A549 (cell line): ENCODE results near the gene CCDC183.

Experiments used
- BCL3 ChIP-seq: fragments of >200 bp; sonication (Bioruptor Twin); formaldehyde crosslinking; IDR thresholded peaks from 3 replicates; pipeline ENCODE4 v1.6.1; 2016
- CBX2 ChIP-seq: fragments of 200-600 bp; sonication (generic); IDR thresholded peaks from 2 replicates; pipeline ENCODE4 v1.6.1; 2016; ENCODE audit warnings: low read depth, mild to moderate bottlenecking, borderline replicate concordance
- CTCF ChIP-seq: fragments of >200 bp; sonication (Bioruptor Twin); formaldehyde crosslinking; IDR thresholded peaks from 3 replicates; pipeline ENCODE4 v1.5.1; 2016
- EP300 ChIP-seq, 2 experiments: fragments of >200 bp; sonication (Bioruptor Twin); formaldehyde crosslinking; IDR thresholded peaks; 2 replicates in 1 of 2; 3 replicates in 1 of 2; pipeline ENCODE4 v1.6.1; 2016 to 2017
- HMGXB4 ChIP-seq: fragments of 250-450 bp; sonication (Bioruptor Pico); IDR thresholded peaks from 2 replicates; pipeline ENCODE4 v1.5.0; 2021; ENCODE audit warnings: mild to moderate bottlenecking, moderate library complexity, borderline replicate concordance
- HOXA7 ChIP-seq: fragments of 250-450 bp; sonication (Bioruptor Pico); IDR thresholded peaks from 2 replicates; pipeline ENCODE4 v1.5.0; 2020; ENCODE audit warnings: mild to moderate bottlenecking, moderate library complexity
- KDM1A ChIP-seq: fragments of 200-600 bp; sonication (generic); IDR thresholded peaks from 2 replicates; pipeline ENCODE4 v1.6.1; 2016; ENCODE audit warnings: low read depth, mild to moderate bottlenecking
- MAFK ChIP-seq: fragments of 450-650 bp; IDR thresholded peaks from 2 replicates; pipeline ENCODE4 v1.6.1; 2014; ENCODE audit not compliant: partially characterized antibody
- MYC ChIP-seq: IDR thresholded peaks from 2 replicates; pipeline ENCODE4 v1.6.1; 2012; ENCODE audit warnings: mild to moderate bottlenecking, inconsistent platforms, low read length, improper control_type of control experiment, borderline replicate concordance
- POLR2A ChIP-seq: IDR thresholded peaks from 2 replicates; pipeline ENCODE4 v1.6.1; 2012; ENCODE audit warnings: mild to moderate bottlenecking, low read length
- RAD21 ChIP-seq, 2 experiments: fragments of >200 bp in 1 of 2; sonication (Bioruptor Twin) in 1 of 2; formaldehyde crosslinking in 1 of 2; IDR thresholded peaks in 1 of 2; conservative IDR thresholded peaks in 1 of 2; 2 replicates in 1 of 2; 3 replicates in 1 of 2; pipeline ENCODE4 v1.6.1; 2012 to 2018; ENCODE audit warnings: inconsistent platforms in 1 of 2
- RNF2 ChIP-seq: fragments of 200-600 bp; sonication (generic); IDR thresholded peaks from 2 replicates; pipeline ENCODE4 v1.6.1; 2016; ENCODE audit warnings: low read depth, mild to moderate bottlenecking, antibody characterized with exemption, moderate library complexity, borderline replicate concordance
- SMC3 ChIP-seq: fragments of >200 bp; sonication (Bioruptor Twin); formaldehyde crosslinking; IDR thresholded peaks from 3 replicates; pipeline ENCODE4 v1.6.1; 2018; ENCODE audit warnings: inconsistent platforms

GRCh38 chr9:136791516-136792276 is 4.4 kb upstream of the CCDC183 start:
- TF ChIP-seq MYC (no peak), RNF2 (no peak), CTCF (peak; percentile 100), BCL3 (0 out of 3 replicates have a peak, but pooled peaks have one; percentile 23), MAFK (no peak), HMGXB4 (CRISPR knock-in tag) (0 out of 2 replicates have a peak, but pooled peaks have one; percentile 26), RAD21 (conservative IDR thresholded peaks at IDR 0.05 in 1 of 2, IDR thresholded peaks at IDR 0.05 in 1 of 2) (peak; percentile 42 to 52; a peak in 4 of 5 replicates), SMC3 (peak; percentile 57), HOXA7 (CRISPR knock-in tag) (no peak), POLR2A (no peak), CBX2 (no peak), EP300 (IDR thresholded peaks at IDR 0.05) (no peak), KDM1A (no peak)
